GM19468 (cell line): ENCODE data around the gene PHC3.
A peak's percentile ranks its signal among the peaks of the same experiment; 100 is the strongest.
"Not testable (repeated sequence)": the region's sequence is repeated elsewhere in the genome, so short reads cannot be mapped to it uniquely, and the experiment has no call there.

Experiments
- ATAC-seq: cut with Tn5 transposase; IDR thresholded peaks from one replicate; pipeline ENCODE4 v1.9.1; 2021; ENCODE audit warnings: mild to moderate bottlenecking, moderate library complexity, moderate number of reproducible peaks; ENCODE audit not compliant: unreplicated experiment; ENCODE audit errors: extremely low read depth

The PHC3 gene

GRCh38 chr3:170142373-170142772 lies 39.2 kb downstream of the PHC3 start:
- ATAC-seq = no peak

- no peak for ATAC-seq
Observed at GRCh38 chr3:170137986-170138385, 43.5 kb downstream of the PHC3 start.

- ATAC-seq = no peak
Observed at GRCh38 chr3:170132335-170132734, 49.2 kb downstream of the PHC3 start.

- no peak for ATAC-seq
Observed at GRCh38 chr3:170130532-170130931, 51.0 kb downstream of the PHC3 start.

- no peak for ATAC-seq
Observed at GRCh38 chr3:170128977-170129431, 52.5 kb downstream of the PHC3 start.

- peak; percentile 81 for ATAC-seq
Observed at GRCh38 chr3:170128259-170128976, 53.1 kb downstream of the PHC3 start.

- no peak for ATAC-seq
Observed at GRCh38 chr3:170117134-170117533, 64.4 kb downstream of the PHC3 start.

- not testable (repeated sequence) for ATAC-seq
Observed at GRCh38 chr3:170114165-170114564, 67.4 kb downstream of the PHC3 start.

- no peak for ATAC-seq
Observed at GRCh38 chr3:170111147-170111771, 70.3 kb downstream of the PHC3 start.

- ATAC-seq = no peak
Observed at GRCh38 chr3:170109579-170110293, 71.8 kb downstream of the PHC3 start.

GRCh38 chr3:170108955-170109354 lies 72.6 kb downstream of the PHC3 start:
- ATAC-seq = no peak

- no peak for ATAC-seq
Observed at GRCh38 chr3:170107941-170108340, 73.6 kb downstream of the PHC3 start.

GRCh38 chr3:170102431-170102830 lies 79.1 kb downstream of the PHC3 start:
- ATAC-seq = no peak

- no peak for ATAC-seq
Observed at GRCh38 chr3:170100944-170101343, 80.6 kb downstream of the PHC3 start.

- no peak for ATAC-seq
Observed at GRCh38 chr3:170098753-170099152, 82.8 kb downstream of the PHC3 start.

GRCh38 chr3:170096342-170096741 lies 85.2 kb downstream of the PHC3 start:
- no peak for ATAC-seq

GRCh38 chr3:170095771-170096170 lies 85.8 kb downstream of the PHC3 start:
- no peak for ATAC-seq

GRCh38 chr3:170092907-170093306 lies 88.6 kb downstream of the PHC3 start:
- ATAC-seq = no peak

GRCh38 chr3:170090601-170090981 lies 90.9 kb downstream of the PHC3 start:
- ATAC-seq = no peak

- ATAC-seq = no peak
Observed at GRCh38 chr3:170089862-170090600, 91.5 kb downstream of the PHC3 start.

- ATAC-seq = no peak
Observed at GRCh38 chr3:170085396-170085795, 96.1 kb downstream of the PHC3 start.
